PC-9 (cell line): ENCODE data around the gene FBRSL1.

ENCODE experiments used
- EZH2 ChIP-seq: fragments of 200-600 bp; sonication (generic); IDR thresholded peaks from 2 replicates; pipeline ENCODE4 v1.8.0; 2017; ENCODE audit warnings: antibody characterized with exemption, low read depth
- TF ChIP-seq, protein P1 (sequence below): fragments of 200-600 bp; sonication (generic); conservative IDR thresholded peaks from 2 replicates; pipeline ENCODE4 v1.6.1; 2017; ENCODE audit warnings: mixed run types, antibody characterized with exemption, mild to moderate bottlenecking, moderate library complexity

DNA sequence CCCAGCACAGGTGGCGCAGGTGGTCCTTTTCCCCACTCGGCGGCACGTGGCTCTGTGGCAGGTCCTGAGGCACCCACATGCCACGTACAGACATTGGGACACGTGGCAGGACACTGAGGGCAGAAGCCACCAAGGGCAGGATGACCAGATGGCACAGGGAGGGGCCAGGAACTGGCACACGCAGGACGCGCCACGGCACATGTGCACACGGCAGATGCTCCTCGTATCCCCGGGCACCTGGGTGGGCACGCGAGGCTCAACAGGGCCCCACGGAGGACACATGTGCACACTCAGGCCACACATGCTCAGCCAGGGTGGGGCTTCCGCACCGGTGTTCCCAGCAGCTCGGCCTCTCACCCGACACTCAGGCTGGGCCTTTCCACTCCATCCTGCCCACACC, 52.0 kb downstream of the FBRSL1 start:
- TF ChIP-seq, protein P1, sequence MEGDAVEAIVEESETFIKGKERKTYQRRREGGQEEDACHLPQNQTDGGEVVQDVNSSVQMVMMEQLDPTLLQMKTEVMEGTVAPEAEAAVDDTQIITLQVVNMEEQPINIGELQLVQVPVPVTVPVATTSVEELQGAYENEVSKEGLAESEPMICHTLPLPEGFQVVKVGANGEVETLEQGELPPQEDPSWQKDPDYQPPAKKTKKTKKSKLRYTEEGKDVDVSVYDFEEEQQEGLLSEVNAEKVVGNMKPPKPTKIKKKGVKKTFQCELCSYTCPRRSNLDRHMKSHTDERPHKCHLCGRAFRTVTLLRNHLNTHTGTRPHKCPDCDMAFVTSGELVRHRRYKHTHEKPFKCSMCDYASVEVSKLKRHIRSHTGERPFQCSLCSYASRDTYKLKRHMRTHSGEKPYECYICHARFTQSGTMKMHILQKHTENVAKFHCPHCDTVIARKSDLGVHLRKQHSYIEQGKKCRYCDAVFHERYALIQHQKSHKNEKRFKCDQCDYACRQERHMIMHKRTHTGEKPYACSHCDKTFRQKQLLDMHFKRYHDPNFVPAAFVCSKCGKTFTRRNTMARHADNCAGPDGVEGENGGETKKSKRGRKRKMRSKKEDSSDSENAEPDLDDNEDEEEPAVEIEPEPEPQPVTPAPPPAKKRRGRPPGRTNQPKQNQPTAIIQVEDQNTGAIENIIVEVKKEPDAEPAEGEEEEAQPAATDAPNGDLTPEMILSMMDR: no peak
- no peak for TF ChIP-seq EZH2
